Stimulated activated CD4-positive, alpha-beta T cell treated with anti-CD3 and anti-CD28 coated beads, Interleukin-1b, Interleukin-23, amount 100 ng/mL, for 1 hour (primary cell): Measurements from ENCODE around the gene OR10A4.
"Not testable (repeated sequence)": the region's sequence is repeated elsewhere in the genome, so short reads cannot be mapped to it uniquely, and the experiment has no call there.

ENCODE experiments used
- DNase-seq, 2 donors: peaks; one replicate each; pipeline ENCODE4 v3.0.0-alpha.2; 2020; ENCODE audit warnings: low read depth in 2 of 2

The OR10A4 gene

DNA sequence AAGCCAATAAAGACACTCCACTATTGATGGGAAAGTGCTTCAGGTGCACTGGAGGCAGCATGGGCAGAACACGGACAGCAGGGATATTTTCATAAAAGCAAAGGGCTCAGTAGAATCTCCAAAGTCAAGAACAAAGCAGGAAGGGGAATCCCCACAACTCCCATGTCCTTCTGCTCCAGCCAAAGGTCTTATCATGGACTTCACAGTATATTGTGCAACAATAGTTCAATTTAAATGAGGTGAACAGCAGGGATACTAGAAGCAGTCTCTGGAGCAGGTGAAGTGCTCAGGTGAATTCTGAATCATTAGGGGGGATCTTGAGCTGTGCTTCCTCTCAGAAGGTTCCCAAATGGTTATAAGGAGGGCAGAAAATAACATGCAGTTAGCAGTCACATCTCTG lies 22.5 kb downstream of the OR10A4 start:
- no peak for DNase-seq

DNA sequence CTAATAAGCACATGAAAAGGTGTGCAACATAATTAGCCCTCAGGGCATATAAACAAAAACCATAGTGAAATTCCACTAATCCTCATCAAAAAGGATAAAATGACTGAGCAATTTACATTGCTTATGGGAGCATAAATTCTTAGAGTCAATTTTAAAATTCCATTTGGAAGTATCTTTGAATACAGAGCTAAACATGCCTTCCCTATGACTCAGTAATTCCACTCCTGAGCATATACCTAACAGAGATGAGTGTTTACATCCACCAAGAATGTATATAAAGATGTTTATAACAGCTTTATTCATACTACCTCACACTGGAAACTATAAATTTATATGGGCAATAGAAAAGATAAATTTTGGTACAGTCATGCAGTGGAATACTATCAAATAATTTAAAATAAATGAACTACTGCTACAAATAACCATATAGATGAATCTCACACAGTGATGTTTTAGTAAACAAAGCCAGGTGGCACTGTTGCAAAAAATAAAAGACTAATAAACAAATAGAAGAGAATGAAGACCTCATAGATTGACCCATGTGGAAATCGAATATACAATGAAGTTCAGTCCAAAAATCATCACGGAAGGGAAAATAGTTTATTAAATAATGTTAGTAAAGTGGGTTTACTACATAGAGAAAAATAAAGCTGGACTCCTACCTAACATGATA lies 24.0 kb downstream of the OR10A4 start:
- no peak for DNase-seq

DNA sequence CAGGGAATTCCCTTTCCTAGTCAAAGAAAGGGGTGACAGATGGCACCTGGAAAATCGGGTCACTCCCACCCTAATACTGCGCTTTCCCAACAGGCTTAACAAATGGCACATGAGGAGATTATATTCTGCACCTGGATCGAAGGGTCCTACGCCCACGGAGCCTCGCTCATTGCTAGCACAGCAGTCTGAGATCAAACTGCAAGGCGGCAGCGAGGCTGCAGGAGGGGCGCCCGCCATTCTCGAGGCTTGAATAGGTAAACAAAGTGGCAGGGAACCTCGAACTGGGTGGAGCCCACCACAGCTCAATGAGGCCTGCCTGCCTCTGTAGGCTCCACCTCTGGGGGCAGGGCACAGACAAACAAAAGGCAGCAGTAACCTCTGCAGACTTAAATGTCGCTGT lies 28.4 kb downstream of the OR10A4 start:
- not testable (repeated sequence) for DNase-seq

DNA sequence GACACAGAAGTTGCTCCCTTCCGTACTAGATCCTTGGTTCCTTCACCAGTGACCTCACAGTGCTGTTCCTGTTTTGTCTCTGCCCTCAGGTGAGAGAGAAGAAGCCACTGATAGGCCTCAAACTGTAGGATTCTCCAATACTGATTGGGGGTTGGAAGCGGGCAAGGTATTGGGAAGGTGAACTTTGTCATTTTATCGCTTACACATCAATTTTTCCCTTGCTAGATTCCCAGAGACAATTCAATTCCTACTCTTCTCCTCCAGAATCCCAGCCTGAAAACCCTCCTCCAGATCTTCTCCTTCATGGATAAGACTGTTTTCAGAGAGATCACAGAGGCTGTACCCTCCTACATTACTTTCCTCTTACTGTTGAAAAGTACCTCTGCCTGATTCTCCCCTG lies 35.0 kb downstream of the OR10A4 start:
- DNase-seq: no peak

DNA sequence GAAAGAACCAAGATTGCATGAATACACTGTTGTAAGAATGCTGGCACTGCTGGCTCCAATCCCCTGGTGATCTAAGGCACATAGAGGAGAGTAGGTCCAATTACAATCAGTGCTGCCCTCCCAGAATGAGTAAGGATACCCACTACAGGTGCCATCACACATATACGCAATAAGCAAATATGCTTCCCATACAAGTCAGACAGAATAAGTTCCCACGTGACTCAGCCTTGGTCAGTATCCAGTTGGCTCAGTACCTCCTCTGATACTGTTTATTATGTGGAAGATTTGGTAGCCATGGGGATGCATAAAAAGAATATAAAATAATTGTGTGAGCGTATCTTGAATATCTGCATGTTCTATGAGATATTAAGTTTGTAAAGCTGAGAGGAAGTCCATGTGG lies 35.5 kb downstream of the OR10A4 start:
- no peak for DNase-seq

DNA sequence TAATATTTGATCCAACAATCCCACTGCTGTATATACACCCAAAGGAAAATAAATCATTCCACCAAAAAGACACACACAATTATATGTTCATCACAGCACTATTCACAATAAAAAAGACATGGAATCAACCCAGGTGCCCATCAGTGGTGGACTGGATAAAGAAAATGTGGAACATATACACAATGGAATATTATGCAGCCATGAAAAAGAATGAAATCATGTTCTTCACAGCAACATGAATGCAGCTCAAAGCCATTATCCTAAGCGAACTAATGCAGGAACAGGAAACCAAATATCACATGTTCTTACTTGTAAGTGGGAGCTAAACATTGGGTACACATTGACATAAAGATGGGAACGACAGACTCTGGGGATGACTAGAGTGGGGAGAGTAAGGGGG lies 43.3 kb downstream of the OR10A4 start:
- no peak for DNase-seq

DNA sequence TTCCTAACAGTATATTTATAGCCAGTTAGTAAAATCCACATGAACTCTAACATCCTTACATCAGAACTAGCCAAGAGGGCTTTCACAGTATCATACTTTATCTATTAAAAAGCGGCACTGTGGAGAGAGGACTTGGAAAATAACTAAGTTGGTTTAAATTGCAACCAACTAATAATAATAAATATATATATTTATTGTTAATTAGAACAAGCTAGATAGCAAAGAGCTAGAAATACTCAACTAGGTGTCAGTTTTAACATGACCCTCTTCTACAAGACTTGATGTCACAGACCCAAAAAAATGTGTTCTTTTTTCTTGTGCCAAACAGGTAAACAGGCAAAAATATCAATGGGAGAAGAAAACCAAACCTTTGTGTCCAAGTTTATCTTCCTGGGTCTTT lies 44.3 kb downstream of the OR10A4 start, which contains the start of gene OR2D3:
Gene OR2D3, plus strand, starts transcription at position 301 of the 400 bp plus-strand sequence. Its CDS starts 0 bp downstream, at position 301.
- no peak for DNase-seq

DNA sequence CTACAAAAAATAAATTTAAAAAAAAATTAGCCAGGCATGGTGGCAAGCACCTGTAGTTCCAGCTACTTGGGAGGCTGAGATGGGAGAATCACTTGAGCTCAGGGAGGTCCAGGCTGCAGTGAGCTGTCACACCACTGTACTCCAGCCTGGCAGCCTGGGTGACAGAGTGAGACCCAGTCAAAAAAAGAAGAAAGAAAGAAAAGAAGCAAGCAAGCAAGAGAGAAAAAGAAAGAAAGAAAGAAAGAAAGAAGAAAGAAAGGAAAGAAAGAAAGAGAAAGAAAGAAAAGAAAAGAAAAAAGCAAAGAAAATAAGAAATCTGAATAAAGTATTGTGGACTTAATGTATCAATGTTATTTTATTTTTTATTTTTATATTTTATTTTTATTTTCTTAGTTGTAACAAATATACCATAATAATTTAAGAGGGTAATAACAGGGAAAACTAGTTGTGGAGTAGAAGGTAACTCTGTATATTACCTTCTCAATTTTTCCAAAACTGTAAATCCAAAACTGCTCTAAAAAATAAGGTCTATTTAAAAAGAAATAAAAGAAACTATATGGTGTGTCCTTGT lies 48.7 kb downstream of the OR10A4 start:
- no peak for DNase-seq

DNA sequence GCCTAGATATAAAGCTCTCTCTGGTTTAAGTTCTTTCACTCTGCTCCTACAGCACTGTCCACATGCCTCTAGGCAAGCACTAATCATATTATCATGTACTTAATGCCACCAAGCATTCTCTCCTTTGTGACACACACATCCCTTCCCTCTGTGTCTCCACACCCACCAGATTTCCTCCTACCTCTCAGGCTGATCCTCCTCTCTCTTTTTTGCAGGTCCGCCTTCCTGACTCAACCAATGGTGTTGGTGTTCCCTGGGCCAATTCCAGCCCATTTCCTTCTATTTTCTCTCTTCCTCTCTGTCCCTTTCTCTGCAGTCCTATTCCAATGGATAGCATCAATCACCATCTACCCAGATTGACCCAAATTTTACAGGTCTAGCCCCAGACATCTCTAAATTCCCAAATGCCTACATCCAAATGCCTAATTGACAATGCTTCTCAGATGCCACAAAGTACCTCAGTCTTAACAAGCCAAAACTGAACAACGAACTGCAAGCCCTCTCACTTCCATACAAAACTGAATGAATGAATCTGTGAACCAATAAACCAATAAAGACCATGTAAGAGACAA lies 49.3 kb downstream of the OR10A4 start:
- DNase-seq: no peak

DNA sequence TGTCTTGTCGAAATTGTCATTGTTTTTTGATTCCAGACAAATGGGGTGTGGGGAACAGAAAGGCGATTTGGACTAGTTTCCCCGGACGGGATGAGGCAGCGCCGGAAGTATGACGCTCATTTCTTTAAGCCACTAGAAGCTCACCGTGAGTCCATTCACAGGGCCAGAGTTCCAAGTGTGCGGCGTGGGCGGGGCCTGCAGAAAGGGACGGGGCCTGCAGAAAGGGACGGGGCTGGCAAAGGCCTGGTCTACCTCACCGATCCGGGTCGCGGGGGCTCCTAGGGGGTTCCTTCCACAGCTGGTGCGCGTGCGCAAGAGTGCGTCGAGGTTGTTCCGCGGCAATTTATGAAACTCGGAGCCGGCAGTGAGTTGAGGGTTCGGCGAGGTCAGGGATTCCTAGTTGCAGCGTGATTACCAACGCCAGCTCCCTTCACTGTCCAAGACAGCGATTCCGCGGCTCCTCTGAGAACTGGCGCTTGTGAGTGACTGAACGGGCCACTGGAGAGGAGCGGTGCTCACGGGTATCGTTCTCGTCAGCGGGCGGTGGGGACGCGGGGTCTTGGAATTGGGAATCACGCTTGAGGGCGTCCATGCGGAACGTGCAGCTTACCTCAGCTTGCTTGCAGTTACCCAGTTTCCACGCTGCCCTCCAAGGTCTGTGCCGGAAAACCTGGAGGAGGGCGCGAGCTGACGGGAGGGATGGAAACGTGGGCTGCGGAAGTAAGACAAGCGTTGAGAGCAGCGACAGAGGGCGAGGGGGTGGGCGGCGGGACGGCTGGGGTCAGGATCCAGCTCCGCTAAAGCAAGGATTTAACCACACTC lies 50.0 kb downstream of the OR10A4 start, which contains the start of gene ZNF215:
Gene ZNF215, plus strand, starts transcription at position 219 of the 822 bp plus-strand sequence. CDS start 5,847 bp downstream, outside the sequence.
- no peak for DNase-seq

DNA sequence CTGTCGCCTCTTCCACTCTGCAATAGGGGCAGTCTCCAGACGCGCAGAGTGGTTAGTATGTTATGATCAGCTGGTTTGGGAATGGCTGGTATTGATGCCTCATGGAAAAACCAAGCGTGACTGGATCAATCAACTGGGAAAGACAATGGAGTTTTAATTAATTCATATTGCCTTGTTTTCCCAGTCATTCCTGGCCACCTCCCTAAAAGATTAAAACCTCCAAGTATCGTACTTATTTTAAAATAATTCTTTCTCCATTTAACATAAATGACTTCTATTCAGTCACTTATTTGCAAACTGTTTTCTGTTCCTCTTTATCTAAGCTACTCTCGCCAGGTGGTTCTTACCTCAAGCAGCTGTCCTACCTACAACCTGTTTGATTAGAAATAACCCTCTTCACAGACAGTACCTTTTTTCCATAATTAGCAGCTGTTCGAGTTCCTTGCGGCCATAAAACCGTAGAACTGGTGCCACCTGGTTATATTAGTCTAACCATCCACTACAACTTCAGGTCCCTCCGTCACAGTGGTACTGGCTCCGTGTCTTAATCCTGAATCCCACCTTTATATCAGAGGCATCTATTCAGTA lies 50.7 kb downstream of the OR10A4 start:
- no peak for DNase-seq
